ENCODE results near the gene AATK.

GRCh38 chr17:81182596-81182995 lies 16.6 kb upstream of the AATK start:
- TF ChIP-seq POLR2A (IDR thresholded peaks at IDR 0.05), result no peak
- no peak for TF ChIP-seq CTCF (IDR thresholded peaks at IDR 0.05)

Measured in tibial nerve (tissue), 3 donors.